ENCODE data around the gene GCK. TPM values are rescaled to one million over a fixed set of nuclear protein-coding genes. Genes with fewer than 3 reads are reported as not detected.

Gene GCK
- total RNA-seq, 1 experiment from 2014 or later, result 2.6 TPM

DNA sequence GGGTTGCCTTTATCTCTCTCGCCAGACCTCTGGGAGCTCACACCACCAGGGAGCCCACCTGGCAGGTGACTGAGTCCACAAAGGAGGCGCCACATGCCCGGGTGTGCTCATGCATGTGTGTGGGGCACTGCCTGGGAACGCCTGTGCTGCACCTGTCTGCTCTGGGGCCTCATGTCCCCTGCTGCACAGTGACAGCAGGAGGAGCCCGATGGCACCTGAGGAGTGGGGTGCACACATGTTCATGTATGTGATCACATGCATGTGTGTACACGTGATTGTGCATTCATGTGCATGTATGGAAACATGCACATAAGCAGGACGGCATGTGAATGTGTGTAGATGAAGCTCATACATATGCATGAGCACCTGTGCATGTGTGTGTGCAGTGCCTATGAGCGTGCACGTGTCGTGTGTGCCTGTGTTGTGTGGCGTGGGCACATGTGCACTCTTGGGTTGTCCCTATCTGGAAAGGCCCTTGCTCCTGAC lies 33.6 kb upstream of the GCK start:
- no peak for DNase-seq (ENCODE audit: low read depth)

DNA sequence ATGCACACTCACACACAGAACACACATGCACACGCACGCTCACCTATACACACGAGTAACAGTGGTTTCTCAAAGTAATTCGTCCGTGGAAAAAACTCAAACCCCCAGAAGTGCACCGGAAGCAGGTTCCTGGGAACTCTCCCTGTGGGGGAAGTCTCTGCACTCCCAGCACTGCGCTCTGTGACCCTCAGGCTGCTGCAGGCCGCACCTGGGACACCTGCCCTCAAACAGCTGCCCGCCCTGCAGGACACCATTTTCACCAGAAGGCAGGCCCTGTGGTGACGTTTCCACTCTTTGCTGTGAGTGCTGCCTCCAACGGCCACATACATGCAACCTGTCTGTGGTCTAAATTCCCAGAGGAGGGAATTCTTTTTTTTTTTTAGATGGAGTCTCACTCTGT lies 32.8 kb upstream of the GCK start:
- no peak for DNase-seq (ENCODE audit: low read depth)

DNA sequence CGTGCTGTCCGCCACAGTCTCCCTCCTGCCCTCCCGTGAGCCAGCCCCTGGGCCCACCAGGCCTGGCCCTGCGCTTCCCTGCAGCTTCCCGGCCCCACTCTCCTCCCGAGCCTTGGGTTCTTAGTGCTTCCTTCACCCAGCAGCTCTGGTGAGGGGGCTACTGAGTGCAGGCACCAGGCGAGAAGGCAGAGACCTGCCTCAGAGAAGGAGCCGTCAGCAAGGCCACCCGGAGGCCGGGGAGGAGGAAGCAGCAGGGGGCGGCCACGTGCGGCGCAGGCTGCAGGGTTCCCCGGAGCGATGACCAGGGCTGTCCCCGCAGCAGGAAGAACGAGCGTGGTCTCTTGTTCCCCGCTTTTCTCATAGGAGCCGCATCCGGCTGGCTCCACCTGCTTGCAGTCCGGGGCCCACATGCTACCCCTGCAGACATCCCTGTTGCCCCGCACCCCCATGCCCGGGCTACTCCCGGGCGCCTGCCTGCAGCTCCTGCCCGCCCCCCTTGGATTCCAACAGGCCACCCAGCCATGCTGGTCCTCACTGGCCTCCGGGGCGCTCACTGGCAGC lies 32.1 kb upstream of the GCK start:
- peak; percentile 35 for DNase-seq (ENCODE audit: low read depth)

DNA sequence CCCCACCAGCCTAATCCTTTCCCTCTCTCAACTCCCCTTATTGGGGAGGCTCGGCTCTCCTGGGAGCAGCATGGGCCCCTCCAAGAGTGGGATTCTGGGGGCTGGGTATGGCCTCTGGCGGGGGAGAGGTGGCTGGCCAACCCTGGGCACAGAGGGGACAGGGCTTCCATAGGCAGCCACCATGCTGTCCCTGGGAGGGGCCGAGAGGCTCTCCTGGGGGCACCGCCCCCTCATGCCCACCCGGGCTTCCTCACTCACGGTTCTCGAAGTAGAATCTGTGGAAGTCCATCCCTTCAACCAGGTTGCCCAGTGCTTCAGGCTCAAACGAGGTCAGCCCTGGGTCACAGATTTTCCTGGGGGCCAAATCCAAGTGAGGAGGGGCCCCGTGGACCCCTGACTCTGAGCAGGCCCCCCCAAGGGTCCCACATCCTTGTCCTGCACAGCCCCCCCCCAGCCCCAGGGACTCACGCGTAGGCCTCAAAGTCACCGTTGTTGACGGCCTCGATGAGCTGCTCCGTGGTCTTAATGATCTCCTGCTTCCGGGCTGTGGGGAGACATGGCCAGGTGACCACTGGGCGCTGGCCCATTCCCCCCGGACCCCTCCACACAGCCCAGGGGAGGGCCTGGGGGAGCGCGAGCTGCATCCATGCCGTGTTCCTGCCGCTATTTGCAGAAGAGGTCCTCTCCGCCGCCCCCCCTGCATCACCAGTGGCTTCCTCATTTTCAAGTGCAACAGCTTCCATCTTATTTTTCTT lies 31.3 kb upstream of the GCK start:
- DNase-seq (ENCODE audit: low read depth), result no peak

DNA sequence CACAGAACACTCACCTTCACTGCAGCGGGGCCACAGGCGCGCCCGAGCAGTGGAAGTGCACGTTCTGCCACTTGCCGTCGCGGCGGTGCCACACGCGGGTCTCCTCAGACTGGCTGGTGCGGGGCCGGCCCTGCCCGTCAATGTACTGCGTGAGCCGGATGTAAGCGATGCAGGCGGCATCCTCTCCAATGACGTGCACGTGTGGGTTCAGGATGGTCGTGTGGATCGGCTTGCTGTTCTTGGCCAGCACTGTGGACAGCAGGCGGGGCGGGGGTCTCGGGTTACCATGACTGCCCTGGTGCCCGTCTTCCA lies 30.8 kb upstream of the GCK start:
- DNase-seq (ENCODE audit: low read depth), result no peak

DNA sequence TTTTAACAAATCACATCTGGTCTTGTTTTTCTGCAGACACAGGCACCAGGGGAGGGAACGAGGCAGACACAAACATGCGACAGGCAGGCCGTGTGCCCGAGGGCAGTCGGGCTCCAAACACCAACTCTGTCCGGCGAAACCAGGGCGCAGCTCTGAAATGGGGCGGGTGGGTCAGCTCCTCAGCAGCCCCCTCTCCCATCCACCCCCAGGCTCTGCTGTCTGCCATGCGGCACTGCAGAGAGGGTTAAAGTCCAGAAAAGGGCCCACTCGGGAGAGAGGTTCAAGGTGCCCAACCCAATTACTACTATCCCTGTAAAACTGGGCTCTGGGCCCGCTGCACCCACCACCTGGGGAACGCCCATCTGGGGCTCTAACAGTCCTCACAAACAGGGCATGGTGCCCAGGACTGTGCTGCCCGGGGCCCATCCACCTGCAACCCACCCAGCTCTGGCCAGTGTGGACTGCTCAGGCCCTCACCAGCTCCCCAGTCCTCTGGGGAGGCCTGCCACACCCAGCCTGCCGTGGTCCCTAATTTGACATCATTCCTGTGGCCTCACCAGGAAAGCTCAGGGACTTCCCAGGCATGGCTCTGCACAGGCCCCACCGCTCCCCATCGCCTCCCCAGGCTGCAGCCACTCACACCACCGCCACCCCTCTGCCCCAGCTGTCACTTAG lies 30.3 kb upstream of the GCK start:
- no peak for DNase-seq (ENCODE audit: low read depth)

DNA sequence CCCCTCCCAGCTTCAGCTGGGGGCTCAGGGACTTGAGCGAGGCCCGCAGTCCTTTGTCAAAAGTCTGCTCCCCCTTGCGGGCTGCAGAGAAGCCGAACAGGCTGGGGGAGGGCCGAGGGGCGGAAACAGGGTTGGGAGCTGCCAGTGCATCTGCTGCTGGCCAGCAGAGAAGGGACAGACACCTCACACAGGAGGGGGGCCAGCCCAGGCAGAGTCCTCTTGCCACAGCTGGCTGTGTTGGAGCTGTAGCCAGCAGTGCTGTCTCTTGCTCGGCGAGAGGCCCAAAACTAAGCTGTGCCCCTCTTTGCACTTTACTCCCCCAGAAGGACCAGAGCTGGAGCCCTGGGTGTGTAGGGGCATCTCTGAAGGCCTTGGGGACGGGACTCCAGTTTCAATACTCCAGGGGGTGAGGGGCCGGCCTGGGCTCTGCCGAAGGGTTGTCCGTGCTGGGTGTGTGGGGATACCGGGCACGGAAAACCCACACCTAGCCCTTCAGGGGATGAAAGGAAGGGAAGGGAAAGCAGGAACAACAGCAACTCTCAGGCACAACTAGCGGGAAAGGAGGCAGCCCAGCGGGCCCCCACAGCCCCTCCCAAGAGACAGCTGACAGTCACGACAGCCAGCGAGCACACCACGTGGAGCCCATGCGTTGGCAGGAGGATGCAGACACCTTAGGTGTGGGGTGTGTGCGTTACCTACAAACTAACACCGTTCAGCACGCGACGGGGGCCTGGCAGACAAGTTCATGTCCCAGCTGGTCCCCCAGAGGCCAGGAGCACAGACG lies 29.4 kb upstream of the GCK start:
- no peak for DNase-seq (ENCODE audit: low read depth)

DNA sequence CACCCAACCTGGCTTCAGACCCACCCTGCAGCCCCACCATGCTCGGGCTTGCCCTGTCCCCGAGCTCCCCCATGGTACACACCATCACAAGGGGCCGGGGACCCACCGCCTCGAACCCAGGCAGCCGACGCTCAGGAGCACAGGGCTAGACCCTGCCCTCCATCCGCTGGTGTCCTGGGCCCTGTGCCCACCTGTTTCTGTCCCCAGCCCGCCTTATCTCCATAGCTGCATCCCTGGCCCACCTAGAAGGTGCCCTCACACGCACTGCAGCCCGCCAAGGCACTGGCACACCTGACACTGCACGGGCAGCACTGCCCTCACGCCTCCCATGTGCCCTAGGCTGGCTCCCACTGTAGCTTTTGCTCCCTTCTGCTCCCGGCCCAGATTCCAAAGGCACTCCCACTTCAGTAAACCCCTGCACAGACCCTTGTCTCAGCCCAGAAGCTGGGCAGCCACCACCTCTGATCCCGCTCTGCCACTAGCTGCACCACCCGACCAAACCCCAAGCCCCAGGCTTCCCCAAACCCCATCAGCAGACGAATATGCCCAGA lies 28.7 kb upstream of the GCK start:
- no peak for DNase-seq (ENCODE audit: low read depth)

DNA sequence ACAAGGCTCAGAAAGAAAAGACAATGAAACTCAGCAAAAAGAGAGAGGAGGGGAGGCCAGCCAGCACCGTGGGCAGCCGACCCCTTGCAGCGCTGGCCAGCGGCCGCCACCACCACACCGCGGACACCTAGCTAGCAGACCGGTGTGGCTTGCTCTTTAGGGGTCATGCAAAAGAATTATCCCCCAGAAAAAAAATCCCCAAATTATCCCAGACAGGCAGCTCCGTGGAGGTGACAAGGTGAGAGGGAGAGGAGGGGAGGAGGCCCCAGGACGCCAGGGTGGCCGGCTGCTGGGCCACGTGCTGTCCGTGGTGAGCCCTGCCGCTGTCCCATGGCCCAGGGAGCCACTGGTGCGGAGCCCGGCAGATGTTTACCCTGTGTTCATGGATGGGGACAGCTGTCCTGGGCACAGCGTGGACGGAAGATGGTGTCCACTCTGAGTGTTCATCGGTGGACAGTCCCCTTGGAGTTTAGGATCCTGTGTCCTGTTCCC lies 28.0 kb upstream of the GCK start:
- no peak for DNase-seq (ENCODE audit: low read depth)

DNA sequence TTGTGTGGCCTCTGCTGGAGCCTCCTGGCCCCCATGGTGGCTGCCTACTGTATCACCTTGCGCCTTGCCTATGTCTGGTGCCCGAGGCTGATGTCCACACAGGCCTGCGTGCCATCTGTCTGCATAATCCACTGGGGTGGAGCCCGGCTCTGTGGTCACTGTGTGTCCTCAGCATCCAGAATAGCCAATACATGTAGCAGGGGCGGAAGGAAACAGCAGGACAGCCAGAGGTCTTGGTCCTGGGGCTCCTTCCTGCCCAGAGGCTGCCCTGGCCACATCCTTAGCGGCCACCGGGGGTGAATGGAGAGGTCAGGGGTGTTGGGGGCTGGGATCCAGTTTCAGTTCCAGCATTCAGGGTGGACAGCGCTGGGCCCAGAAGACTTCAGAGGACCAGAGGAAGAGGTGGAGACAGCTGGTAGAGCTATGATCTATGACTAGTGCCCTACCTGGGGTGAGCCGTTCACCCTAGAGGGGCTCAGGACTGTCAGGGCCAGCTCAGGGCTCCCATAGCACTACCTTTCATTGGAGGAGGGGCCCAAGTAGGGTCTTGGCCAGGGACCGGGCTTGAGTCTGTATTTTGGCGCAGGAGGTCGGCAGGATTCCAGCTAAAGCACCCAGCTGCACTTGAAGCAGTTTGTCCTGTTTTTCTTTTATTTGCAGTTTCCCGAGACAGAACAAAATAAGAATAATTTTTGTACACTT lies 27.4 kb upstream of the GCK start:
- peak; percentile 53 for DNase-seq (ENCODE audit: low read depth)

DNA sequence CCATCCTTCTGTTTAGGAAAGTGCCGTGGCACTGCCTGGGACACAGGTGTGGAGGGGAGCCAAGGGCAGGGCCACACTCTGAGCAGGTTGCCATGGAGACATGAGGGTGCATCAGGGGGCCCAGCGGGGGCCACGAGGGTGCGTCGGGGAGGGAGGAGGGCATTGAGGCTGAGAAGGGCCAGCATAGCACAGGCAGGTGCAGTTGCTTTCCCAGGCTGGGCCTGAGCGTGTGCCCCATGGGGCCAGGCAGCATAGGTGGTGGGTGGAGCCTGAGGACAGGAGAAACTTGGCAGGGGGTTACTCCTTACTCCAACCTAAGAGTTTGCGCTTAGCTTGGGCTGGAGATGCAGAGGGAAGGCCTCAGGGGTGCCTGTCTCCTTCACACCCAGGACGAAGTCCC lies 26.8 kb upstream of the GCK start:
- no peak for DNase-seq (ENCODE audit: low read depth)

DNA sequence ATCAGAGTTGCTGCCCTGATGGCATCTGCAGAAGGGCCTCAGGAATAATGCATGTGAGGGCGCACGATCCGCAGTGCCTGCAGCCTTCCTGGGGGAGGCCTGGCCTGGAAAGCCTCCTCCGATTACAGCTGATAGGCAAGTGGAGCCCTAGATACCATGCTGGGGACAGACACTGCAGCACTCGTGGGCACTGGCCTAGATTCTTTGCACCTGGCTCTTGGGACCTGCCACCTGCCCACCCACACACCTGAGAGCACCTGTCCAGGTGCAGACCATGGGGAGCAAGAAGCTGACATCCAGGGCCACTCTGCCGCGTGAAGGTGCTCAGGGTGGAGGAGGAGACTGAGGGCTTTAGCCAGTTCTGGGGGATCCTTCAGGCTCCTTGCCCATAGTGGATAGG lies 26.3 kb upstream of the GCK start:
- DNase-seq (ENCODE audit: low read depth), result no peak

DNA sequence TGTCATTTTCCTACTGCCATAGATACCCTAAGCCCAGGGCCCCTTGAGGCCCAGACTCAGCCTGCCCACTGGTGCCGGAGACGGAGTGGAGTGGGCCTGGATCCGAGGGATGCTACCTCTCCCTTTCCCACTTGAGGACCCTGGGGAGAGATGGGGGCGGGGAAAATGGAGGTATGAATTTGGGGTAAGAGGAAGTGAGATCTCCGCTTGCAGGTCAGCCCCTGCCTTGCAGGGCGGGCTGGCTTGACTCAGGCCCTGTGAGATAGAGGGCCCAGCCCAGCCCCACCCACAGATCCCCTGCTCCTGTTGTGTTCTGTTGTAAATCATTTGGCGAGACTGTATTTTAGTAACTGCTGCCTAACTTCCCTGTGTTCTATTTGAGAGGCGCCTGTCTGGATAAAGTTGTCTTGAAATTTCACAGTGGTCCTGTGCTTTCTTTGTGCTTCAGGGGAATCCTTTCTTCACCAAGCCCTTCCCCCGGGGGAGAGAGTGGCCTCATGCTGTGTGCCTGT lies 24.7 kb upstream of the GCK start:
- no peak for DNase-seq (ENCODE audit: low read depth)

DNA sequence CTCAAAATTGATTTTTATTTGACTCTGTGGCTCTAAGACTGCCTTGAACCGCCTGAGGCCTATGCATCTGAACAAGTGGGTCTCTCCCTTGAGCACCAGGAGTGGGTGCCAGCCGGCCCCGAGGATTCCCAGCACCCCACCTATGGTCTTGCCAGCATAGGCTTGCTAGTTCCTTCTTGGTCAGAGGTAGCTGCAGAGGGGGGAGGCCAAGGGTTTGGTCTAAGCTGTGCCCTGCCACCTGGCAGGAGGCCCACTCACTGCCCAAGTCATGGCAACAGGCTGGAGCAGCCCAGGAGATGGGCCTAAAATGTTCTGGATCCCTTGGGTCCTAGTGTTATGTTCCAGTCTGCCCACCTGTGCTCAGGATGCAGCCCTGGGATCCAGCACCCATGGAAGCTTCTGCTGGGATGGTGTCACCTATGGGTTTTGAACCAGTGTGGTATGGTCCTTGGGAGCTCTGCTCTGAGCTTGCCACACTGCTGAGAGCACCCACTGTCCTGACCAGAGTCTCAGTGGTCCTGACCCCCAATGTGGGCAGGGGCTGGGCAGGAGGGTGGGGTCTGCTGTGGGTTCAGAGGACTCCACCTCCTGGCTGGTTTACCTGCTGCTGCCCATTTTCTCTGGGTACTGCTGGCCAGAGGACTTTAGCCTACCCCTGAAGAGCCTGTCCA lies 24.1 kb upstream of the GCK start:
- no peak for DNase-seq (ENCODE audit: low read depth)

DNA sequence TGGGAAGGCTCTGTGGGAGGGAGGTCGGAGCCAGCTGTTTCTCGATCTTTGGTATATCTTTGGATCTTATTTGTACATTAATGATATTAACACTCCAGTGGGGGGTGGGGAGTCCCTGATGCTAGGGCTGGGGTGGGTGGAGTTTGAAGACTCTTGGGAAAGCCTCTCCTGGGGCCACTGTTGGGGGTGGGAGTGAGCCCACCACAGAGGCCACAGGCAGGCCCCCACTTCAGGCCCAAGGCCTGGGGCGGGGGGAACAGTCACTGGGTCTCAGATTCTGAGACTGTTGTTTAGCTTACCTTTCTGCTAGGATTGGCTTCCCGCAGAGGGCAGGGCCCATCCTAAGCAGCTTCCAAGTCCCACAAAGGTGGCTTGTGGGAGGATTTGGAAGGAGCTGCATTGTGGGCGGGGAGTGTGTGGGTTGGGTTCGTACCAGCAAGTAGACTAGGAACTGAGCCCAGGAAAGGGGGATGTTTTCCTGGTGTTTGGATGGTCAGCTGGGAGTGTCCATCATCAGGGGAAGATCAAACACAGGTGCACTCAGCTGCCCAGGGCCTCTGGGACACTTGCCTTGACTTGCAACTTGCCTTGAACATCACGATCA lies 23.4 kb upstream of the GCK start:
- DNase-seq (ENCODE audit: low read depth), result no peak

DNA sequence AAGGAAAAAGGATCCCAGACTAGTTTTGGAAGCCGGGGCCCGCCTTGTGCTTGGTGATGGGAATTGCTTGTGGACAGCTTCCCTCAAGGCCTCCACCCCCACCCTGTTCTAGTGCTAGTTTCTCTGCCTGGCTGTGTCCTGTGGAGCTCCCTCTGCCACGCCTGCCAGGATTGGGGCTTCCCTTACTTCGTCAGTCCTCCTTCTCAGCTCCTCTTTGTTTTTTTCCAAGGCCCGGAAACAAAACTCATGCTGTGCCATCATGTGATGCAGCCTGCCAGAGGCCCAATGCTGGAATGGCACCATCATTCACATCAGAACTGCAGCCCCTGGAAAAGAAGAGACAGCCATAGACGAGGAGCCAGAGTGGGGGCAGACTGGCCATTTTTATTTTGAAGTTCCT lies 22.8 kb upstream of the GCK start:
- DNase-seq (ENCODE audit: low read depth), result no peak

DNA sequence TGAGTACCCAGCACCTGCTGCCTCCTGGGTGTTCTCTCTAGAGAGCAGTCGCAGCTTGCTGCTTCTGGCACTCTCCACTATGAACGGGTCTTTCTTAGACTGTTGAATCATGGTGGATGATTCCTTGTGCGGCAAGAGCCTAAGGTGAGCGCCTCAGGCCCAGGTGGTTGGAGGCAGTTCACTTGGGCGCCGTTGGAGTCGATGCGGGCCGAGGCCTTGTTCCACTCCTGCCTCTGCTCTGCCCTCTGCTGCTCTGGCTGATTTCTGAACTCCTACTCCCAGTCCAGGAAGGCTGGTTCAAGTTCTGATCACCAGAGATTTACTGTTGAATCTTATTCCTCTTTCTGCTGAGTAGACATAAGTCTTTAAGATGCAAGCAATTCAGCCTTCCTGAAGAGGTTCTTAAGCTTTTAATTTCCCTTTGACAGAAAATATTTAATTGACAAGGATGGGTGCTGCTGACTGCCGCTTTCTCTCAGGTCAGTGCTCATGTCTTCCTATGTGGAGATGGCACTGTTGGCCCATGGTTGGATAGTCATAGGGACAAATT lies 22.0 kb upstream of the GCK start:
- no peak for DNase-seq (ENCODE audit: low read depth)

DNA sequence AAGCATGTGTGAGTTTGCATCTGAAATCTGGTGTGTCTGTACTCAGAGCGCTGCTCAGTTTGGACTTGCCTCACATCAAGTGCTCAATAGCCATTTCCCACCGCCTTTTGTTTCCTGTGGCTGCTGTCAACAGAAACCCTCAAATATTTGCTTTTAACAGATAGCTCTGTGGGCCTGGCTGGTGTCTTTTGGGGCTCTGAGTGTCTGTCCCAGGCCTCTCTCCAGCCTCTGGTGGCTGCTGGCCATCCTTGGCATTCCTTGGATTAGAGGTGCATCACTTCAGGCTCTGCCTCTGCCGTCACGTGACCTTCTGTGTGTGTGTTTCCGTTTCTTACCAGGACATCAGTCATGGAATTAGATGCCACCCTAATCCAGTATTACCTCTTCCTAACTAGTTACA lies 20.9 kb upstream of the GCK start:
- DNase-seq (ENCODE audit: low read depth), result no peak

DNA sequence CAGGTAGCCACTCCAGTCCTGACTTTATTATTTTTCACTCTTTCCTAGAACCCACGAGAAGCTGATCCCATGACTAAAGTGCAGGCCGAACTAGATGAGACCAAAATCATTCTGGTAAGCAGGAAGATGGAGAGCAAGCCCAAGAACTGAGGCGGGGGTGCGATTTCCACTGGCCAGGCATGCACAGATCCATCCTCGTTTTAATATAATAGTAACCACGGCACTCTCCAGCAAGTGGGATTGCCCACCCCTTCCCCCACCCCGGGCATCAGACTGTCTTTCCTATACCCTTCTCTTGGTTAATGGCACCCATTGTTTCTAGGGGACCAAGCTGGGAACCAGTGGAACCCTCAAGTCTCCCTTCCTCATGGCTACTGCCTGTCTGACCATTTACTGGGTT lies 18.8 kb upstream of the GCK start:
- DNase-seq (ENCODE audit: low read depth), result no peak

DNA sequence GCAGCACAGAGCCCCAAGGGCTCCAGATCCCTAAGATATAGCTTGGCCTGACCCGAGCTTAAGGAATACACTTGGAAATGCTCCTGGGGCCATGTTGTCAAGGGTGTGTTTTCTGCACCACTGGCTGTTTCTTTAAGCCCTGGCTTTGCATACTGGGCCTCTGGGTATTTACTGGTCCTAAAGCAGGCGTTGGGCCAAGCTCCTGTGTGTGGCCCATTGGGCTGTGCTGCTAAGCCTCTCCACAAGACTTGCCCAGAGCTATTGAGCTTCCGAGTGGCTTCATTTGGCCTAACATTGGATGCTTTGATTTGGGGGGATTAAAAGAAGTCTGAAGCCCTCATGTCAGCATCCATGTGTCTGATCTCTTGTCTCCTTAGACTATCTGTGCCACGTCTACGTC lies 16.8 kb upstream of the GCK start:
- DNase-seq (ENCODE audit: low read depth), result no peak
